Measurements from ENCODE around the gene ANAPC2.

- TF ChIP-seq CTCF (IDR thresholded peaks at IDR 0.05; ENCODE audit: low read depth, low read length), result no peak
- TF ChIP-seq POLR2A (IDR thresholded peaks at IDR 0.05; ENCODE audit: extremely low read depth, insufficient read length), result no peak
These were observed 21.0 kb downstream of the ANAPC2 start for GRCh38 chr9:137167277-137167746.
